CD4-positive, alpha-beta T cell treated with Interleukin-4 for 1 hour (primary cell): Measurements from ENCODE around the gene ANGPTL2.
"Not testable (repeated sequence)": the region's sequence is repeated elsewhere in the genome, so short reads cannot be mapped to it uniquely, and the experiment has no call there.

Source experiments
- DNase-seq, 2 donors: peaks; one replicate each; pipeline ENCODE4 v3.0.0-alpha.2; 2020 to 2022

The ANGPTL2 gene

DNA sequence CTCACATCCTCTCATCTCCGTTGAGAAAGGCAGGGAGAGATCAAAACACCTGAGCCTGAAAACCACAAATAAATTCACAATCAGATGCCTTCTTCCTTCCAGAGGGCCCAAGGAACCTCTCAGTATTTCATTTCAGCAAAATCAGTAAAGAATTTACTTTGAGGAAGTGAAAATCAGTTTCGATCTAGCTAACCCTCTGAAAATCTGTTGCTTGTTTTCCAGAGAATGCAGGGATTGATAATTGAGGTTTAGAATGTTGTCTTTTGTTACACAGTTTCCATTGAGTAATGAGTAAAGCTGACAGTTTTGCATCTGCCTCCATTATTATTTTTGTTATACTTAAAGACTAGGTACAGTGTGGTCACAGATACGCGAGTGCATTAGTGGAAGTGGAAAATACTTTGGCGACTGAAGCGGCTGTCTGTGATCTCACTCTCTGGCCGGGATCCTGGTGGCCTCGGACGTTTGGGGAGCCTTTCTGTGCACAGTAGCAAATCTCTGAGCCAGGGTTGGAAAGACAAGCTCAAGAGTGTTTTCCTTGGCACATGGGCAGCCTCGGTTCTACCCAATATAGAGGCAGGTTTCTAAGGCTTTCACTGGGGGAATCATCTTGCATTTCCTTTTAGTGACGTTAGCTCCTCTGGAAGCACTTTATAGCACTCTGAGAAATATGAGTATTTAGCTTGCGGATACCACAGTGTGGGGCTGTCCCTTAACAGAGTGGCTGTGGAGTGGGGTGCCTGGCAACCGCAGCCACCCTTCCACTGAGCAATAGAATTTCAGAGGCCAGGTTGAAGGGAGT lies 32.2 kb upstream of the ANGPTL2 start:
- DNase-seq, result peak in 1 of 2 donors; percentile 11

DNA sequence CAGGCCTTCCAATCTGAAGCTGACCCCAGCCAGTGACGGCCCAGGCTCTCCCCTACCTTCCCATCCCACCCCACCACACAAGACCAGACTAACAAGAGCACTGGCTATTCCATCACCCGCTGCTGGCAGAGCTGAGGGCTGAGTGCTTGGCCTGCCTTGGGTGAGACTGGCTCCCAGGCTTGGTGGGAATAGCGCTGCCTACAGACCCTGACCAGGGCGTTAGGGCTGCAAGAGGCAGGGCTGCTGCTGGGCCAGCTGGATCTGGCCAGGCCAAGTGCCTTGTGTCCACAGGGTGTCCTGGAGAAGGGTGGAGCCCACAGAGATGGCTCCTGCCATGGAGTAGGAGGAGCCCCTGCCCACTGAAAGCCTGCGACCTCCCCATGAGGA lies 31.6 kb upstream of the ANGPTL2 start:
- DNase-seq, result no peak

DNA sequence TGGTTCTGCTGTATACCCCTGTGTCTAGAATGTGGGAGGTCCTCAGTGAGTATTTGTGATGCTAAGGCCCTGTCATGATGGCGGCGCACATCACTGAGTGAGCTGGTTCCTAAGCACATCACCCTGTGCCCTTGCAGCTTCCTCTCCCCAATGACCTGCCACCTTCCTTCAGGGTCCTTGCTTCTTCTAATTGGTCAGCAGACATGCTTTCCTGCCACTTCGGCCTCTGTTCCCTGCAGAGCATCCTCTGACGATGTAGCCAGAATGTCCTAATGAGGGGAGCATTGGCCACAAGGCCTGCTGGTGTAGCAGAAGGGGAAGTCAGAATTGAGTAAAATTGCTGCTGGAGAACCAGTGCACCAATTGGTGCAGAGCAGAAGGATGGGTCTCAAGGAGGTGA lies 31.1 kb upstream of the ANGPTL2 start:
- DNase-seq, result peak in 1 of 2 donors; percentile 7

DNA sequence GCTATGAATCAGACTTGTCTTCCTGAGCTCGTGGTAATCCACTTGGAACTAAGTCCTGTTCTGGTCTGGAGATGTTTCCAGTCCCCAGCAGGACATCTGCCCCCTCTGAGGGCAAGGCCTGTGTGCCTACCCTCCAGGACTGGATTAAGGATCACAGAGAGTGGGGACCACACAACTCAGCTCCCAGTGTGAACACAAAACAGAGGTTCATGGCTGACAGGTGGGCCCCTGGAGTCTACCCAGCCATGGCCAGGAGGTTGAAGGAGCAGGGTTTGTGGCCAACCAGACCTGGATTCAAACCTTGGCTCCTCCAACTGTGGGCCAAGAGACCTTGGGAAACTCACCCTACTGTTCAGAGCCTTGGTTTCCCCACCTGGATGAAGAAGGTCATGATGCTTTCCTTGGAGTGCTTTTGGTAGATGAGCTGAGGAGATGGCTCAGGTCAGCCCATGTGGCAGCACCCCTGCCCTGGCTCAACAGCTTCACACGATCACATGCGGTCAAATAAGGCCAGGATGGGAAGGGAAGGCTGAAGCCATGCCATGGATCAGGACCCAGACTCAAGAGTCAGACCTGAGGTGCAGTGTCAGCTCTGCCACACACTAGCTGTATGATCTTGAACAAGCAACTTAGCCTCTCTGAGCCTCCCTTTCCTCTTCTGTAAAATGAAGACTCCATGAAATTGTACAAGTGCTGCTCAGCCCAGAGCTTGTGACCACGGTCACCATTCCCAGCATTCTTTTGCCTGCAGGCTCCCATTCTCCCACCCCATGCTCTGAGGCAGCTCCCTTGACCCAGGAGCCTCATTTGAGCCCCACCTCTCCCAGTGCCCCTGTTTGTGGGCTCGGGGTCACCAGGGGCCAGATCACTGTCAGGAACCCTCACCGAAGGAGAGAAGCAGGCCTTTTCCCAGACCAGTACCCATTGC lies 27.3 kb upstream of the ANGPTL2 start:
- DNase-seq, result no peak

DNA sequence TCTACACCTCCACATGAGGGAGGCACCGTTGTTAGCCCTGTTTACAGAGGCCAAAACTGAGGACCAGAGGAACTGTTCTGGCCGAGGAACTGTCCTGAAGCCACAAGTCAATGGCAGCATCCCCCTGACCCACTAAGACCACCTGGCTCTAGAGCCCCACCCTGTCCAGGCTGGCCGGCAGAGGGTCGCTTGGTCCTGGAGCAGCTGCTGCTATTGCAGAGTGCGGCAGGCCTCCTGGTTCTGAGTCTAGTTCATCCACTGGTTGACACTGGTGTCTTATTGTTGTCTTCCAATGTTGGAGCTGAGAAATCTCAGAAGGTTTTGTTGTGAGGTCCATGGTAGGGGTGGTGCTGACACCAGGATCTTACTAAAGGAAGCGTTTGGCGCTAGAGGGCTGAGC lies 26.6 kb upstream of the ANGPTL2 start:
- no peak for DNase-seq

DNA sequence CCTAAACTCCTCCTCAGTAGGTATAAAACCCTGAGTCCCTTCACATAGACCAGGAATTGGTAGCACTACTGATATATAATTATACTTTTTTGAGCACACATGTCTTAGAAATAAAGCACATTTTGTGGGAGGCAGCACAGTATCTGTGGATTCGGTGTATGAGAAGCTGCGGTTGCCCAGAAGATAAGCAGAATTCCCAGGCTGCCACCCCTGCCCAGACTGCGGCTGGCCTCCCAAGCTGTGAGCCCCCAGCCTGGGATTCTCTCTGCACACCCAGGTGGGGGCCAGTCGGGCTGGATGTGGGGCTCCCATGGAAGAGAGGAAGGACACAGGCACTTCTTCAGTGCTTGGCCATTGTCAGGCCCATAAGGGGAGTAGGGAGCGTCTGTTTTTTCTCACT lies 25.6 kb upstream of the ANGPTL2 start:
- DNase-seq, result no peak

DNA sequence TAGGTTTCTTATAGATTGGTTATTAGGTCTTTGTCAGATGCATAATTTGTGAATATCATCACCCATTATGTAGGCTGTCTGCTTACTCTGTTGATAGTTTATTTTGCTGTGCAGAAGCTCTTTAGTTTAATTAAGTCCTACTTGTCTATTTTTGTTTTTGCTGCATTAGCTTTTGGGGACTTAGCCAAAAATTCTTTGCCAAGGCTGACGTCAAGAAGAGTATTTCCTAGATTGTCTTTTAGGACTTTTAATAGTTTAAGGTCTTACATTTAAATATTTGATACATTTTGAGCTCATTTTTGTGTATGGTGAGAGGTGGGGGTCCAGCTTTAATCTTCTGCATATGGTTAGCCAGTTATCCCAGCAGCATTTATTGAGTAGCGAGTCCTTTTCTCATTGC lies 24.8 kb upstream of the ANGPTL2 start:
- DNase-seq, result no peak

DNA sequence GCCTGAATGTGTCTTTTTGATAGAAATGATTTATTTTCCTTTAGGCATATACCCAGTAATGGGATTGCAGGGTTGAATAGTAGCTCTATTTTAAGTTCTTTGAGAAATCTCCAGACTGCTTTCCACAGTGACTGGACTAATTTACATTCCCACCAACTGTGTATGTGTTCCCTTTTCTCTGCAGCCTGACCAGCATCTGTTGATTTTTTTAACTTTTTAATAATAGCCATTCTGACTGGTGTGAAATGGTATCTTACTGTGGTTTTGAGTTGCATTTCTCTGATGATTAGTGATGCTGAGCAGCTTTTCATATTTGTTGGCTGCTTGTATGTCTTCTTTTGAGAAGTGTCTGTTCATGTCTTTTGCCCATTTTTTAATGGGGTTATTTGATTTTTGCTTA lies 24.4 kb upstream of the ANGPTL2 start:
- not testable (repeated sequence) for DNase-seq

DNA sequence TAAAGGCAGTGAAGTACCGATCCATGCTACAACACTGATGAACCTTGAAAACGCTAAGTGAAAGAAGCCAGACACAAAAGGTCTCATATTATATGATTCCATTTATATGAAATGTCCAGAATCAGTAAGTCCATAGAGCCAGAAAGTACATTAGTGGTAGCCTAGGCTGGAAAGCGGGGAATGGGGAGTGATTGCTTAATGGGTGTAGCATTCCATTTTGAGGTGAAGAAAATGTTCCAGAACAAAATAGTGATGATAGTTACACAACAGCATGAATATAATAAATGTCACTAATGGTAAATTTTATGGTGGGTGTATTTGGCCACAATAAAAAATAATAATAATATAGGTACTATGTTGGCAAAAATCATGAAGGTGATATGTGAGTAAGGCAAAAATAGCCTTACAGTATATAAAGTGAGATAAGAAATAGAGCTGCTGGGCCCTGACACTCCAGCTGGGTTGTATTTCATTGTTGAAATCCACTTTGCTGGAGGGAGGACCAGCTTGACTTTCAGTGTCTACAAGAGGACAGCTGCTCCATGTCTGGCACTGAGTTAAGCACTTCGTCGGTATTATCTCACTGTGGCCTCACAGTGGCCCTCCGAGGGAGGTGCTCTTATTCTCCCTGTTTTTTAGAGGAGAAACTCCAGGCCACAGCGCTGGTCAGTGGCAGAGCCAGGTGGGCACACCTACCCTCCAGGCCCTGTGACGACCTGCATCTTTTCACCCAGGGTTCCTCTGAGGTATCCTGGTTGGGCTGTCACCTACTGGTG lies 22.4 kb upstream of the ANGPTL2 start:
- DNase-seq, result no peak

DNA sequence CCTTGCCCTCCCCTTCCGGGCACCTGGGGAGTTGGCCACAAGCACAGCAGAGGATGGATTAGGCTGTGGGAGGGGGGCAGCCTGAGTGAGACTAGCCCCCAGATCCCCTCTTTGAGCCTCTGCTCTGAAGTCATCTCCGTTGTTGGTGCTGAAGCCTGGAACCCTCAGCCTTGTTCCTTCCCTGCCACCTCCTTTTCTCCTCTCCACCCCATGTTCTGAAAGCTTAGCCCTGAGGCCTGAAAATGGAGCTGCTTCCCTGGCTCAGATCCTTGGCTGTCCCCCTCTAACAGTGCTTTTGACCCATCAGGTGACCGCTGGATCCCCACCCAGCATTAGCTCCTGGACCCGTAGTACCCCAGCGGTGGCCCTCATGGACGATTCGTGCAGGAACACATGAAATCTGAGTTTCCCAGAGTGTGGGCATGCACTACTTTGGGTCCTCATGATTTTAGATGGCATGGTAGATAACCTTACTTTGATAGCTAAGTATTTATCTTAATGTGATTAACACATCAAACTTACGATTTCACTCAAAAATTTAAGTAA lies 21.6 kb upstream of the ANGPTL2 start:
- peak in 1 of 2 donors; percentile 6 for DNase-seq

DNA sequence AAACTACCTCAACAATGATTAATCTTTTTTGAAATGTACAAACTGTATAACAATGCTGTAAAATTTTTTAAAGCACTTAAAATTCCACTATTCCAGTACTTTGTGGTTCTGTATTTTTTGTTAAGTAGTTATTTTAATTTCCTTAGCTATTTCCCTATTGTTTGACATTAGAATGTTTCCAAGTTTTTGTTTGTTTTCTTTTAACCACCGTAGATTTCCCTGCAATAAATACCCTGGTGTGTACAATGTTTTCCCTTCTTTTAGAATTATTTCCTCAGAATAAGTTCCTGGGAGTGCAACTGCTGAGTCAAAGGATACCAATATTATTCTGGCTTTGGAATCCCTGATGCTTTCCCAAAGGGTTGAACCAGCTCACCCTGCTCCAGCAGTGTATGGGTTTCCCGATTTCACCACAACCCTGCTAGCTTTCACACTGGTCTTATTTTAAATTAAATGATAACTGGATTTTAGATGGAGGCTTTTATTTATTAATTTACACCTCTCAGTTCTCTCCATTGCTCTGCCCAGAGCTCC lies 20.6 kb upstream of the ANGPTL2 start:
- no peak for DNase-seq

DNA sequence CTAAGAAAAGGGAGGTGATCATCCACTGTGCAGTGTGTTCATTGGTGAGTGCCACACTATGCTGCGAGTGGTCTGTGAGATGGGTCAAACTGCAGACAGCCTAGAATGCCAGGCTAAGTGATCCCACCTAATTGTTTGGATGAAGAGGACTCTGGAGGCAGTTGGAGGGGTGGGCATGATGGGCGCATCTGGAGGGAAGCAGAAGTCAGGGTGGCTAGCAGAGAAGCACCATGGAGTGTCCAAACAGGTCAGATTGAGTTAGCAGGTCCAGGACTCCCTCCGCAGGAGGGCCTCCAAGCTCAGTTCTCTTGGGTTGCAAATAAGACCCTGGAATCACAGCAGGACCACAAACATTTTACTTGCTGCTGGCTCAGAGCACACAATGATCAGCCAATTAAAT lies 19.9 kb upstream of the ANGPTL2 start:
- DNase-seq, result no peak

DNA sequence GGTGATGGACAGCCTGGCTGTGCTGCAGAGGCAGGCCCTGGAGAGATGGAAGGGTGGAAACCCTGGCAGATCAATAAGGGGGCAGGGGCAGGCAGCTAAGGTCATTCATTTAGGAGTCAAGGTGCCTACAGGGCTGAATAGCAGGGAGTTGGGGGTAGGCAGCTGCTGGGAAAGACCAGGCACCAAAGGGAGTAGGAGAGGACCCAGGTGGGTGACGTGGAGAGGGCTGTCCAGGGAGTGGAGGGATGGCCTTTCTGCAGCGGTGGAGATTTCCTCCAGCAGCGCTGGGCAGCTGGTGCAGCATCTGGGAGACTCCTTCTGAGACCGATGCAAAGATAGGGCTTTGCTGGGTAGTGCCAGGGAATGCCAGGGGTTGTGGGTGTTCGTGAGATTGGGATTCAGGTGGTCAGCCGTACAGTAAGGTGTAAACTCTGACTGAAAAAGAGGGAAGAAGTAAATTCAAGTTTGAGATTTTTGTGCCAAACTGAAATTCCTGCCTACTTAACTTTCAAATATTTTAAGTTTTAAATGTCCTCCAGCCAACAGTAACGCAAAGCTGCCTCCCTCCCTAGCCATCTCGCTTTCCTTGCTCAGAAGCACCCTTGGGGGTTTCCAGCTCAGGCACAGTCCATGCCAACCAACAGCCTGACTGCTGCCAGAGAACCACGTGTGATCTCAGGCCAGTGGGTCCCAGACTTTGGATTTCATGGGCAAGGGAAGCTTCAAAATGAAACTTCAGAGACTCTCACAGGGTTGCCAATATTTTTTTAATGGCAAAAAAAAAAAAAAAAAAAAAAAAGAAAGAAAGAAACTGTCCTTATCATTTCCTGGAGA lies 18.6 kb upstream of the ANGPTL2 start:
- DNase-seq, result no peak

DNA sequence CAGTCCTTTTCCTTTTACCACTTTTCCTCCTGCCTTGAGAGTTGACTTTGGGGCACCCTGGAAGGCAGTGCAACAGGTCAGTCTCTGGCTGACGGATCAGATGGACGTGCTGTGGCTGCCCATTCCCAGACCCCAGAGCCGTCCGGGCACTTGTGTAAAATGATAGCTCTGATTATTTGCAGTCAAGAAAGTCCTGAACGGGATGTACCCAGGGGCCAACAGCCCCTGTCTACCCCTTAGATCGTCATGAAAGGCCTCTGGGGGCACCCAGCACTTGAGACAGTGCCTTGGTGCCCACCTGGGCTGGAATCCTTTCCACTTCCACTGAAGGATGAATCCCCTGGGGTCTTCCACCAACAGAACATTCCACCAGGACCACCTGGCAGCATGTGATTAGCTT lies 17.7 kb upstream of the ANGPTL2 start:
- DNase-seq, result no peak

DNA sequence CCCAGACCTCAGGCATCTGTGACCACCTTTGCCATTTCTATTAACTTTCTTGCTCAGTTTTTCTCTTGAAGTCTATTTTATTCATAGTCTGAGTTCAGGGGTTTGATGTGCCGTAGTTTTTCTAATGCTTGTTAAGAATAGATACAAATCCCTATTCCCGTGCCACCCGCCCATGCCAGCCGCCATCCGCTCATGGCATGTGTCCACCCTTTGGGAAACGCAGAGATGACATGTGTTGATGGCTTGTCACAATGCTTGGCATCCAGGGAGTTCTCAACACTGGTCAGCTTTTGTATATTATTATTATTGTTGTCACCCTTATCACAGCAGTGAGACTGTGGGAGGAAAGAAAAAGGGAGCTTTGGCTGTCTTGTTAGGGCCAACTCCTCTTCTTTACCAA lies 17.3 kb upstream of the ANGPTL2 start:
- DNase-seq, result no peak

DNA sequence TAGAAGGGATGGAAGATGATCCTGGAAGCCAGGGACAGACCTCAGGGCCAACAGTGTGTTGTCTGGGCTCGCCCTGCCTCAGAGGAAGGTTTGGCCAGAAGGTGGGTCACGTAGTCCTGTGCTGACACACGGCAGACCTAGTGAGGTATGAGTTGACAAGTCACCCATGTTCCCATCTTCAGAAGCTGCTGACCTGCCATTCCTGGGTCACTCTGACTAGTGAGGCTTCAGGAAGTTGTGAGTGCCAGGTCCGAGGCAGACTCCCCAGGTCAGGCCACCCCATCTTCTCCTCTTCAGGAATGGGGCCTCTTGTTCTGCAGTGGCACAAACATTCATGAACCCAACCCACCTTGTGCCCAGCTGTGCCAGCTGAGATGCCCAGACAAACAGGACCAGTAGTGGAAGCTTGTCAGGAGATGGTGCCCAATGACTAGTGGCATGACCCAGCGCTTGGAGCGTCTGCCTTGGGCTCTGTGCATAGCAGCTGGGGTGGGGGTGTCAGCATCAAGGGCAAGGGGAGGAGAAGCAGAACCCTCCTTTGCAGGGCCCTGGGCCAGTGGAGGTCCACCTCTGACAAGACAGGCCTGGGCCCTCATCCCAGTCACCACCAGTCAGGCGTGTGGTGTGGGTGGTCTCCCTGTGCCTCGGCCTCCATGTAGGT lies 16.8 kb upstream of the ANGPTL2 start:
- DNase-seq, result peak in 1 of 2 donors; percentile 8

DNA sequence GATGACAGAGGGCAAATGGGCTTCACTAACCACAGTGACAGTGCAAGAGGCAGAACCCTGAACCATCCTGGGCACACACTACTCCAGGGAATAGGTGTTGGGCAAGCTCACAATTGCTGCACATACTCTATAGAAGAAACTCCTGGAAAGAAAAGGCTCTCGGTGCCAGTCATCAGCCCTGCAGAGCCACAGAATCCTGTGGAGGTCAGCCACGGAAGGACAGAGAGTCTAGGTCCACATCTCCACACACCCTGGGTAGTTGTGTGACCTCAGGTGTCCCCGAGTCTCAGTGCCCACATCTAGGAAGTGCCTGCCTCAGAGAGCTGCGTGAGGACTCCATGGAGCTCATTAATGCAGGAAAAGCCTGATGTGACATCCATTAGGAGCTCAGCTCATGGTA lies 16.0 kb upstream of the ANGPTL2 start:
- DNase-seq, result no peak

DNA sequence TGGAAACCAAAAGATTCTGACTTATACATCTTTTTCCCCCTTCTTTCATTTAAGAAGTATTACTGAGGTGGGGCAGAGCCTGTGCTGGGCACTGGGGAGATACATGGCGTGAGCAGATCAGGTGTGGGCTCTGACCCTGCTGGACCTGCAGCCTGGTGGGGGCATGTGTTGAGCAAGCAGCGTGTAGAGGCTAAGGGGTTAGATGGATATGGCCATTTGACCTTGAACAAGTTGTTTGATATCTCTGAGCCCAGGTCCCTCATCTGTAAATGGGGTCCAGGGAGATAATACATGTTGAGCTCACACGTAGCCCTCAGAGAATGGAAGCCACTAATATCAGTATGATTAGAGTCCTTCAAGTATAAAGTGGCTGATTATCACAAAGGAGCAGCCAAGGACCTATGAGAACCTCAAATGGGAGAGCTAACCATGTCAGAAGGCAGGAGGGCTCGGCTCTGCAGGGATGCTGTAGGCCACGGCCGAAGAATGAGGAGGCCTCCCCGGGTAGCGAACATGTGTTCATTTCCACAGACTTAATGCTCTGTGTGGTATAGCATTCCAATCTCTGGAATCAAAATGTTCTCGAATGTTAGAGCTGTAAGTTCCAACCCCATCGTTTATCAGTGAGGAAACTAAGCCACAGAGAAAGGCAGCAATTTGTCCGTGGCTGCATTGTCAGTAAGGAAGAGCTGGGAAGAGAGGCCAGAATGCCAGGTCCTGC lies 15.4 kb upstream of the ANGPTL2 start:
- peak in 1 of 2 donors; percentile 4 for DNase-seq

DNA sequence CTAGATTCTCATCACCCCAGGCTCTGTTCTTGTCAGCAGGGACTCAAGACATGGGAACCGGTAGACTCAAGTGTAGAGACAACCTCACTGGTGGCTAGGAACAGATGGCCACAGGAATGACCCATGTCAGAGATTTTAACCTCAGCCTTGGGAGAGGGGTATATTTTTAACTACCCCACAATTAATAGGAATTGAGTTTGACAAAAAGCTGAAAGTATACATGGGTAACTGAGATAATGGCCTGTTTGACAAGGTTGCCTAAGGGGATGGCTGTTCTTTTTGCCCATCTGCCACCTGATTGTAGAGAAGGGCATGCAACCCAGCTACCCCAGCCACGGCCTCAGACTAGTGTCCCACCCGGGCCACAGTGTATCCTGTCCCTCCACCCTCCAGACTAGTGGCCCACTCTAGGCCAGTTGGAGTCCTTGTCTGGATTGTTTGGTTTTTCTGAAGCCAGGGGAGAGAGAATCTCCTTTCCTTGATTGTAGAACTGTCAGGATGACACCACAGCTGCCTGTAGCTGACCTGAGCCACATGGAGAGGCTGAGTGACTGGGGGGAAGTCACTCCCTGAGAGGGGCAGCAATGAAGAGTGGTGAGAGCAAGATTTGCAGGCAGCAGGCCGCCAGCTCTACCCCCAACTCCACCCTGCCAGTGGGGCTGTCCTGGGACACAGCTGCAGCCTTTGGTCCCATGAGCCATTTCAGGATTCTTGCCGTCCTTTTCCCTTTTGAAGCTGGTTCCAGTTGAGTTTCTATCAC lies 14.6 kb upstream of the ANGPTL2 start:
- no peak for DNase-seq
